Activated T-cell treated with anti-CD3 and anti-CD28 coated beads, Interleukin-2, amount 50 U/mL, for 72 hours (primary cell): Measurements from ENCODE around the gene EIF2S1. TPM values are rescaled to one million over a fixed set of nuclear protein-coding genes. Genes with fewer than 3 reads are reported as not detected.

Source experiments
- ATAC-seq, 2 donors: fragments of 150-1000 bp; cut with Tn5 transposase; replicated peaks in 1 of 2; 2 replicates each; pipeline ENCODE4 v1.10.0; 2021; ENCODE audit warnings: moderate library complexity in 2 of 2, mild to moderate bottlenecking in 1 of 2
- DNase-seq, 2 donors: peaks; one replicate each; pipeline ENCODE4 v3.0.0; 2021 to 2022; ENCODE audit warnings: mixed read lengths in 1 of 2
- H3K27ac Mint-ChIP-seq: one replicate; pipeline ENCODE4 v1.8.0; 2022; ENCODE audit warnings: mild to moderate bottlenecking, moderate library complexity, mixed read lengths
- H3K27me3 Mint-ChIP-seq: one replicate; pipeline ENCODE4 v1.8.0; 2022; ENCODE audit warnings: low read depth, mixed read lengths
- H3K36me3 Mint-ChIP-seq, 2 donors: one replicate each; pipeline ENCODE4 v1.8.0; 2022; ENCODE audit warnings: mixed read lengths in 2 of 2, mild to moderate bottlenecking in 1 of 2; ENCODE audit not compliant: insufficient read depth in 2 of 2
- H3K4me1 Mint-ChIP-seq: one replicate; pipeline ENCODE4 v1.8.0; 2022; ENCODE audit warnings: low read depth, mixed read lengths
- H3K4me3 Mint-ChIP-seq, 2 donors: one replicate each; pipeline ENCODE4 v1.8.0; 2022; ENCODE audit warnings: mild to moderate bottlenecking in 2 of 2, mixed read lengths in 2 of 2, moderate library complexity in 2 of 2
- H3K9me3 Mint-ChIP-seq, 2 donors: one replicate each; pipeline ENCODE4 v1.8.0; 2022; ENCODE audit warnings: mixed read lengths in 2 of 2
- total RNA-seq, 2 donors: library from RNA; stranded (reverse); gene quantifications; one replicate each; pipeline ENCODE4 v1.2.3, GENCODE V29; 2022

Gene EIF2S1
- total RNA-seq, 2 donors from 2014 or later: 132 to 172 TPM

DNA sequence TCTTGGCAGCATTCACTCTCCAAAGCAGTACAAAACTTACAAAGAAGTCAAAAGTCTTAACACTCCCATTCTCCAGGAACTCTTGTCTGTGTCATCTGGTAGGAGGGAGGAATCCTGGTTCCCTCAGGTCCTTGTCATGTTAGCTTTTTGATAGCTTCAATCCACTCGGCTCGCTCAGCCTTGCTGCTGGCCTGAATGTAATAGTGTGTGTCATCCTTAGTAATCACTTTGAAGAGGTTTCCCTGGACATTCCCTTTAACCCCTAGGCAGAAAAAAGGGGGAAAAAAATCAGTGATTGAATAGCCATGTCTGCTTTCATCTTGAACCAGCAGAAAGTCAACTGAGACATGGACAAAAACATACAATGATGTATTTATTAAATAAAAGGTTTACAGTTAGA is 27.1 kb downstream of the EIF2S1 start:
- no peaks in the 10 kb centered on the region for H3K9me3 Mint-ChIP-seq
- ATAC-seq: no peak
- H3K27ac Mint-ChIP-seq: no peak overlapping the region
- H3K4me1 Mint-ChIP-seq: no peaks in the 10 kb centered on the region
- H3K36me3 Mint-ChIP-seq: peaks cover 7 to 17% of the 10 kb centered on the region in 2 donors
- H3K4me3 Mint-ChIP-seq: no peak overlapping the region
- H3K27me3 Mint-ChIP-seq: no peaks in the 10 kb centered on the region
- no peak for DNase-seq

DNA sequence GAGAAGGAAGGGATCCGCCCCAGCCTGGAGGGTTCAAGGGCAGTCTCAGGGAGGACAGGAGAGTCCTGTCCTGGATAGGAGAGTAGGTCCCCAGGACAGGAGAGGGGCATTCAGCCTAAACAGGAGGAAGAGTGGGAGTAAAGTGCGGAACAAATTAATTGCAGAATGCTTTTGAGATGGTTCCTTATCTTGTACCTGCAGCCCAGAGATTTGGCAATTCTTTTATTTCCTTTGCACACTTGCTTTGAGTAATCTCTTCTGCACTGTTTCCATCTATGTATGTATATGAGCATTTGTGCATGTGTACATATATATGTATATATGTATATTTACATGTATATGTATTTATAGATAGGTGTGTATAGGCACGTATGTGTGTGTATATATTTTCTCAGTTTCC is 29.1 kb downstream of the EIF2S1 start:
- Mint-ChIP-seq H3K36me3 (peaks cover 2 to 8% of the 10 kb centered on the region in 2 donors), H3K9me3 (no peaks in the 10 kb centered on the region), H3K4me3 (no peak overlapping the region), H3K4me1 (no peaks in the 10 kb centered on the region), H3K27ac (no peak overlapping the region), H3K27me3 (no peaks in the 10 kb centered on the region)
- ATAC-seq: no peak
- no peak for DNase-seq

DNA sequence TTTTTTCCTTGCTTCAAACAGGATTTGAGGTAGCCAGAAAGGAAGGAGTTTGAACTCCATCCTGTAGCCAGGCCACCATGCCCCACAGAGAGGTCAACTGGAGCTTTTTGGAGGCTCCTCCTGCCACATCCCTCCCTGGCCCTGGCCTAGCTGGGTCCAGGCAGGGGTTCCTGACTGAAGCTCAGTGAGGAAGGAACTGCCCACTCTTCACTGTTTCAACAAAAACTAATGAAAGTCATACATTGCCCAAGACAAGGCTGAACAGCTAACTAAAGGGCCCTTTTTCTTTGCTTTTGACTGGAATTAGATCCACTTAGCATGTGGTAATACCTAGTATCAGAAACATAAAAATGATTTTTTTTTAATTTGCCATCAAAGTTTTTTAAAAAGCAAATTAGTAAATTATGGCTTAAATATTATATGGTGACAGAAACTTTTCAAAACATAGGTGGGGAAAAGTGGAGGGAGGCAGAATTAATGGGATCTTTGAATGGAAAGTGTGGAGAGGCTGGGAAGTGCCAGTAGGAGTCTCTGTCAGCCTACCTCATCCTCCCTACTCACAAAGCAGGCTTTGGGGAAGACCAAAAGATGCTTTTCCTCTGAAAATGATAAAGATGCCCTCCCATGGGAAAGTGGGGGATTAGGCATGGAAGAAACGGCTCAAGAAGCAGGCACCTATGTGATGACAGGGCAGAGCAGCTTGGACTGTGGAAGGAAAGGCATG is 29.8 kb downstream of the EIF2S1 start:
- no peak overlapping the region for H3K4me3 Mint-ChIP-seq
- peaks cover 2 to 4% of the 10 kb centered on the region in 2 donors for H3K36me3 Mint-ChIP-seq
- H3K4me1 Mint-ChIP-seq: no peaks in the 10 kb centered on the region
- H3K27me3 Mint-ChIP-seq: no peaks in the 10 kb centered on the region
- H3K9me3 Mint-ChIP-seq: no peaks in the 10 kb centered on the region
- DNase-seq: no peak
- no peak for ATAC-seq
- H3K27ac Mint-ChIP-seq: no peak overlapping the region

DNA sequence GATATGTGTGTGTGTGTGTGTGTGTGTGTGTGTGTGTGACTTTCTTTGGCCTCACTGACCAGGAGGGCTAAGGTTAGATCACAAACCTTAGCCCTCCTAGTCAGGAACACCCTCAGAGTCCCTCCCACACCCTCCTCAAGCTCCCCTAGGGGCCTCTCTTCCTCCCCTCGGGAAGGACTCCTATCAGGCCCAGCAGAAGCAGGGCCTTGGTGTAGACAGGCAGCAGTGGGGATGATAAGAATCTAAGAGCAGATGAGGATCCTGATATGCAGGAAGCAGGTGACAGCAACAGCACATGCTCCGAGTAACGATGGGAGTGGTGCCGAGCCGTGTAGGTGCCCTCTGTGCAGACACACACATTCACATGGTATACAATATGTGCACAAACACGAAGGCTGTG is 31.1 kb downstream of the EIF2S1 start:
- DNase-seq: no peak
- H3K4me3 Mint-ChIP-seq: no peak overlapping the region
- peaks cover 0 to 2% of the 10 kb centered on the region in 2 donors for H3K36me3 Mint-ChIP-seq

DNA sequence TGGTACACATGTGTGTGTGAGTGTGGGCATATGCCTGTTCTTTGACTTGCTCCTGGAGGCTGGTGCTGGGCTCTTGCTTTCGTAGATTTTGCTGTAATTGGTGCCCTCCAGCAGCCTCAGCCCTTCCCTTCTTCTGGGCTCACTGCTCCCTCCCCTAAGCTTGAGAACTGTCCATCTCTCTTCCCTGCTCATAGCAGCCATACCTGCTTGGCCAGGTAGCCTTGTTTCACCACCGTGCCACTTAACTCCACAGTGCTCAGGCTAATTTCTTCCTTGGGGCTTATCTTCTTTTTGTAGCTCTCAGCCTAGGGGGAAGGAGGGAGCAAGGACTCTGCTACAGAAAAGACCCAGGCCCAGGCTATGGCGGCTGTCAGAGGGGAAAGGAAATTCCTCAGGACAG is 32.0 kb downstream of the EIF2S1 start:
- Mint-ChIP-seq H3K4me1 (no peaks in the 10 kb centered on the region), H3K4me3 (no peak overlapping the region), H3K27ac (no peak overlapping the region), H3K36me3 (no peaks in the 10 kb centered on the region), H3K27me3 (no peaks in the 10 kb centered on the region), H3K9me3 (no peaks in the 10 kb centered on the region)
- DNase-seq (no peak), ATAC-seq (no peak)

More for the DNA sequence above, 31.1 kb downstream of the EIF2S1 start:
- H3K4me1 Mint-ChIP-seq: no peaks in the 10 kb centered on the region
- peak in 1 of 2 donors; percentile 15 for ATAC-seq
- no peaks in the 10 kb centered on the region for H3K9me3 Mint-ChIP-seq
- no peaks in the 10 kb centered on the region for H3K27me3 Mint-ChIP-seq
- no peak overlapping the region for H3K27ac Mint-ChIP-seq

DNA sequence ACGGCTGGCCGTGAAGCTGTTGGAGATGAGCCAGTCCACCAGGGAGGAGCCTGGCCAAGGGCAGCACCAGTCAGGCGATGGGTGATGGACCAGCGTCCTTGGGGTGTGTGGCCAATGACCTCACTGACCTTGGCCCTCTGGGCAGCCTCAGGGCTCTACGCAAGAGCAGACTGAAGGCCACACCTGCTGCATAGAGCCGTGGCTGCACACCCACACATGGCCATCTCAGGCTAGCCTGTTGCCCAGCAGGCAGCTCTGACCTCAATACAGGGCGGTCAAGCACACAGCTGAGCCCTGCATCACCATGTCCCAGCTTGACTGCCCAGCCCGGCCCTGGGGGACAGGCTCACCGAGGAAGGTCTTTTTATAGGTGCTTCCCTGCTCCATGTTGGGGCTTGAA is 32.7 kb downstream of the EIF2S1 start:
- Mint-ChIP-seq H3K27ac (no peak overlapping the region), H3K9me3 (no peaks in the 10 kb centered on the region), H3K36me3 (no peaks in the 10 kb centered on the region), H3K4me3 (no peak overlapping the region), H3K27me3 (no peaks in the 10 kb centered on the region), H3K4me1 (no peaks in the 10 kb centered on the region)
- no peak for DNase-seq
- no peak for ATAC-seq

DNA sequence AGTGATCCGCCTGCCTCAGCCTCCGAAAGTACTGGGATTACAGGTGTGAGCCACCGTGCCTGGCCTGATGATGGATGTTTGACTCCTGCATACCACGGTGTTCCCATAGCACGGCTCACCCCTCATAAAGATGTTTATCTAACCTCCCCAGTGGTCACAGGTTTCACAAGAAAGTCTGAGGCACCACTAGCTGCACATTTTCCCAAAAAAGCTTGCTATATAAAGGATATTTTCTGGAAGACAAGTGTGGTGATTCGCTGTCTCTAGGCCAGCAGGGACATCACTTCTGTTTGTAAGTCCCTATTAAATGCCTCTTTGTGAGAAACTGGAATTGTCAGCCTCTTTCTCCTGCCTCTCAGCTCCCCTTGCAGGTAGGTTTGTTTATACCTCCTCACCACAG is 33.6 kb downstream of the EIF2S1 start:
- no peak overlapping the region for H3K27ac Mint-ChIP-seq
- DNase-seq: no peak
- H3K36me3 Mint-ChIP-seq: no peaks in the 10 kb centered on the region
- no peaks in the 10 kb centered on the region for H3K27me3 Mint-ChIP-seq
- no peaks in the 10 kb centered on the region for H3K9me3 Mint-ChIP-seq
- no peaks in the 10 kb centered on the region for H3K4me1 Mint-ChIP-seq
- no peak overlapping the region for H3K4me3 Mint-ChIP-seq
- no peak for ATAC-seq

DNA sequence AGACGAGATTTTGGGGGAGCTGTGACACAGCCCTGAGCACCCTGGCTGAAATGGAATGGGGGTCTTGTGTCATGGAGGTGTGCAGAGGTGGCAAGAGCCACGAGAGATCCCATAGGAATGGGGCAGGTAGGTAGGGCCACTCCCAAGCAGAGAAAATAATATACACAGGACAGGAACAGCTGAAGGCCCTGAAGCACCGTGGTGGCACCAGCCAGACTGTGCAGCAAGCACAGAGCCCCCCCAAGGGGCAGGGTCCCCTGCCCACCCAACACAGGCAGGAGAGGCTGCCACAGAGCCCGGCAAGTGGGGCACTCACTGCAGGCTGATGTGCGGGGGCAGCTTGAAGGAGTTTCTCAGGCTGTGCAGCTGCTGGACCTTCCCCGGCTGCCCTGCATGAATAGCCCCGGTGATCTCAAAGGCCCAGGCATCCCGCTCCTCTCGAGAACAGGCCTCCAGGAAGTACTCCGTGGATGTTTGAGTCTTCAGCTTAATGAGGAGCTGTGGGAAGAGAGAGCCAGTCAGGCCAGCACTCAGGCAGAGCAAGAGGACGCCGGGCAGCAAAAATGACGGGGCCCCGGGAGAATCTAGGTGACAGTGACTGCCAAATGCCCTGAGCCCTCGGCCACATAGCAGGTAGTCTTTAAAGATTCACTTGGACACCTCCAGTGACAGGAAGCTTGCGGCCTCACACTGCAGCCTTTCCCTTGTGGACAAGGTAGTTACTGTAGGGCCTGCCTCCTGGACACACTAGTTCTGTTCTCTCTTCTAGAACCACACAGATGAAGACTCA is 35.2 kb downstream of the EIF2S1 start:
- DNase-seq (no peak), ATAC-seq (no peak)
- Mint-ChIP-seq H3K27ac (no peak overlapping the region), H3K4me1 (no peaks in the 10 kb centered on the region), H3K9me3 (no peaks in the 10 kb centered on the region), H3K36me3 (no peaks in the 10 kb centered on the region), H3K4me3 (no peak overlapping the region), H3K27me3 (no peaks in the 10 kb centered on the region)

DNA sequence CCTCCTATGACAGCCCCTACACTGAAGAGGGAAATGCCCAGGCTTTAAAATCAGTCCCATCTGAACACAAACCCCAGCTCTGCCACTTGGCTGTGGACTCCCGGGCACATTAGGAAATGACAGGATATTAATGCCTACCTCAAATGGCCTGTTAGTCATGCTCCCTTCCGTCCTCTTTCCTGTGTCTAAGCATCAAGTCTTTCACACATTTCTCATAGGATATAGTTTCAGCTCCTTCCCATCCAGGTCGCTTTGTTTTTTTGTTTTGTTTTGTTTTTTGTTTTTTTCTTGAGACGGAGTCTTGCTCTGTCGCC is 35.7 kb downstream of the EIF2S1 start:
- H3K36me3 Mint-ChIP-seq: no peaks in the 10 kb centered on the region
- no peaks in the 10 kb centered on the region for H3K27me3 Mint-ChIP-seq
- DNase-seq (no peak), ATAC-seq (no peak)
- H3K4me1 Mint-ChIP-seq: no peaks in the 10 kb centered on the region
- H3K9me3 Mint-ChIP-seq: no peaks in the 10 kb centered on the region
- no peak overlapping the region for H3K4me3 Mint-ChIP-seq
- peak overlapping the region; percentile 27 for H3K27ac Mint-ChIP-seq

DNA sequence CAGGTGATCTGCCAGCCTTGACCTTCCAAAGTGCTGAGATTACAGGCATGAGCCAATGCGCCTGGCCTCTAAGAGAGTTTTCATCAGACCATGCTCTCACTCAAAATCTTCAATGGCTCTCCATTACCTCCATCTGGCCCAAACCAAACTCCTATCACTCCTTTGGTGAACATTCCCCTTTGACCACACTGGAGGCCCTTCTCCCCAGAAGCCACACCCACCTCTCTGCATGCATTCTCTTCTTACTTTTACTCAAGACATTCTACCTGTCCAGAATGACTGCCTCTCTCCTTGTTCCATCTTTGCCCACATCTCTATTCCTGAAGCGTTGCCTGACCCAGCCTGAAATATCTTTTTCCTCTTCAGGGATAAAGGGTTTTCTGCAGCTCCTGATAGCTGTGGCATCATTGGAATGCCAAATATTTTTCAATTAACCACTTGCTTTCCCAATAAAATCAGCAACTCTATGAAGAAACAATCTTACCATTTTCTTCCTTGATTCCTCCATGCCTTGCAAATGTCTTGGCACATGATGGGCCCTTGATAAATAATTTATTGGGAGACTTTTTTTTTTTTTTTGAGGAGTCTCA is 36.3 kb downstream of the EIF2S1 start:
- Mint-ChIP-seq H3K36me3 (no peaks in the 10 kb centered on the region), H3K27me3 (no peaks in the 10 kb centered on the region), H3K9me3 (no peaks in the 10 kb centered on the region), H3K27ac (no peak overlapping the region), H3K4me3 (no peak overlapping the region), H3K4me1 (no peaks in the 10 kb centered on the region)
- no peak for DNase-seq
- no peak for ATAC-seq

DNA sequence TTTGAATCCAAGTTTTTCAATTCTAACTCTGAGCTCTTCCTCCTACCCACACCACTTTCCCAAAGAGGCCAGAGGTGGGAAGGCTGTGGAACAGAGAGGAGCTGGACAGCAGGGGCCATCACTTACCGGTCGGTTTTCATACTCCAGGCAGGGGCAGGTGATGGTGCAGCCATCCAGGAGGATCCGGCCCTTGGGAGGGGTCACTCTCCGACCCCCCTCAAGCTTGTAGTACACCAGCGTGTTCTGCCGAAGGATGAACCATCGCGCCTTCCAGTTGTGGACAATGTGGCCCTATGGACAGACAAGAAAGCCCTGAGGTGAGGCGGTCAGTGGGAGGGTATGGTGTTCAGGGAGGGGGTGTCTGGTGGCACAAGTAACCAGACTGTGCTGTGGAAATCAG is 37.4 kb downstream of the EIF2S1 start:
- Mint-ChIP-seq H3K27me3 (no peaks in the 10 kb centered on the region), H3K27ac (no peak overlapping the region), H3K4me3 (no peak overlapping the region), H3K36me3 (no peaks in the 10 kb centered on the region), H3K4me1 (no peaks in the 10 kb centered on the region), H3K9me3 (no peaks in the 10 kb centered on the region)
- ATAC-seq: no peak
- no peak for DNase-seq

DNA sequence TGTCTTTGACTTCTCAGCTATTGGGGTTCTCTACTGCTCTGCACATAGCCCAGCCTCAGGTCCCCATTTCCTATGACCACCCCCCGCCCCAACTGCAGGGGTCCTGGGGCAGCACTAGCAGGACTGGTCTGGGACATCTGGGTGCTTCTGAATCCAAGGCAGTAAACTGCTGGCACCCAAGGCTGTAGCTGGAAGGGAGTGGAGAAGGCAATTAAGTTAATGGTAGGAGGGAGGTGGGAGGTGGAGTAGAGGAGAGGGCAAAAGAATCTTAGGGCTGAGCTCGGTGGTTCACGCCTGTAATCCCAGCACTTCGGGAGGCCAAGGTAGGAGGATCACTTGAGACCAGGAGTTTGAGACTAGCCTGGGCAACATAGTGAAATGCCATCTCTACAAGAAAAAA is 40.3 kb downstream of the EIF2S1 start:
- Mint-ChIP-seq H3K27me3 (no peaks in the 10 kb centered on the region), H3K4me3 (no peak overlapping the region), H3K36me3 (no peaks in the 10 kb centered on the region), H3K27ac (no peak overlapping the region), H3K4me1 (no peaks in the 10 kb centered on the region), H3K9me3 (no peaks in the 10 kb centered on the region)
- DNase-seq: no peak
- no peak for ATAC-seq

DNA sequence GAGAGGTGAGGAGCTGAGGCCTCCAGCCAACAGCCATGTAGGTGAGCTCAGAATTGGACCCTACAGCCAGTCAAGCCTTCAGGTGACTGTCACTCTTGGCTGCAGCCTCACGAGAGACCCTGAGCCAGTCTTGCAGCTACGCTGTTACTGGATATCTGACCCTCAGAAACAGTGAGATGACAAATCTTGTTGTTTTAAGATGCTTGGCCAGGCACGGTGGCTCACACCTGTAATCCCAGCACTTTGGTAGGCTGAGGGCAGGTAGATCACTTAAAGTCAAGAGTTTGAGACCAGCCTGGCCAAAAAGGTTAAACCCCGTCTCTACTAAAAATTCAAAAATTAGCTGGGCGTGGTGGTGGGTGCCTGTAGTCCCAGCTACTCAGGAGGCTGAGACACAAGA is 45.6 kb downstream of the EIF2S1 start:
- no peak for ATAC-seq
- peaks cover 3% of the 10 kb centered on the region for H3K27me3 Mint-ChIP-seq
- no peaks in the 10 kb centered on the region for H3K9me3 Mint-ChIP-seq
- no peaks in the 10 kb centered on the region for H3K36me3 Mint-ChIP-seq
- H3K27ac Mint-ChIP-seq: no peak overlapping the region
- H3K4me1 Mint-ChIP-seq: no peaks in the 10 kb centered on the region
- DNase-seq: no peak
- H3K4me3 Mint-ChIP-seq: no peak overlapping the region
